GM19025 (cell line): ENCODE results near the gene ZBTB34.
A peak's percentile ranks its signal among the peaks of the same experiment; 100 is the strongest.
"Not testable (repeated sequence)": the region's sequence is repeated elsewhere in the genome, so short reads cannot be mapped to it uniquely, and the experiment has no call there.

ENCODE experiments used
- ATAC-seq: cut with Tn5 transposase; IDR thresholded peaks from one replicate; pipeline ENCODE4 v1.9.1; 2021; ENCODE audit warnings: mild to moderate bottlenecking, low read depth, moderate library complexity; ENCODE audit not compliant: unreplicated experiment

Gene ZBTB34

GRCh38 chr9:126860077-126860756 lies at the start of gene ZBTB34:
Gene ZBTB34 (plus strand): TSS chr9:126860639. CDS start chr9:126879400, 18,761 bp downstream.
- peak; percentile 73 for ATAC-seq

DNA sequence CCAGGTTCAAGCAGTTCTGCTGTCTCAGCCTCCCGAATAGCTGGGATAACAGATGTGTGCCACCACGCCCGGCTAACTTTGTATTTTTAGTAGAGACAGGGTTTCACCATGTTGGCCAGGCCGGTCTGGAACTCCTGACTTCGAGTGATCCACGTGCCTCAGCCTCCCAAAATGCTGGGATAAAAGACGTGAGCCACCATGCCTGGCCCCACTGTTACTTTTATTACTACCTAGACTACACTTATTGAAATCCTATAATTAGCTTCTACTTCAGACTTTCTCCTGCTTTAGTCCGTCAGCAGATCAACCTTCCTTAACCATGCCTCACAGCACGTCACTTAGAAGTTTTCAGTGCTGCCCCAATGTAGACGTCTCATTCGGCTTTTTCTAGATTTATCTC lies 47.4 kb upstream of the ZBTB34 start:
- ATAC-seq = no peak

DNA sequence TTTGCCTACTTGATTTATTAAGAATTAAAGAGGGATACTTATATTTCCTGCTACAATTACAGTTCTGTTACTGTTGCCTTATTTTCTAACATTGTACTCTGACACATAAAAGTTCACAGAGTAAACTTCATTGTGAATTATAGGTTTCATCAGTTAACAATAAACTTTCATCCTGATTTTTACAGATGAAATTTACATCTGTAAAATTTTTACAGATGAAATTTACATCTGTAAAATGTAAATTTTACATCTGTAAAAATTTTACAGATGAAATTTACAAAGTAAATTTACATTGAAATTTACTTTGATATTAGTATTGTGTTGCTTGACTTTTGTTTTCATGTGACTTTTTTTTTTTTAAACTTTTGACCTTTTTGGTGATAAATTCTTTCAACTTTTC lies 46.3 kb upstream of the ZBTB34 start:
- no peak for ATAC-seq

DNA sequence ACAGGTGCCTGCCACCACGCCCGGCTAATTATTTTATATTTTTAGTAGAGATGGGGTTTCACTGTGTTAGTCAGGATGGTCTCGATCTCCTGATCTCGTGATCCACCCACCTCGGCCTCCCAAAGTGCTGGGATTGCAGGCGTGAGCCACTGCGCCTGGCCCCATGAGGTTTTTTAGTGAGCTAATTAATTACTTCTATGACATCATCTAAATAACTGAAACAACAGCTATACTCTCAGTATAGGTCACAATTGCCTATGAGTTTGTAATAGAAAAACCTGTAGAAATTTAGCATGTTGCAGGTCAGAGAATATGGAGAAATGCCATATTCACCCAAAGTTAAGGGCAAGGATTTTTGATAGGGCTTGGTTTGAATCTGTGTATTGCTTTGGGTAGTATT lies 42.8 kb upstream of the ZBTB34 start:
- ATAC-seq = not testable (repeated sequence)

GRCh38 chr9:126818482-126818881 lies 42.0 kb upstream of the ZBTB34 start:
- ATAC-seq = no peak

DNA sequence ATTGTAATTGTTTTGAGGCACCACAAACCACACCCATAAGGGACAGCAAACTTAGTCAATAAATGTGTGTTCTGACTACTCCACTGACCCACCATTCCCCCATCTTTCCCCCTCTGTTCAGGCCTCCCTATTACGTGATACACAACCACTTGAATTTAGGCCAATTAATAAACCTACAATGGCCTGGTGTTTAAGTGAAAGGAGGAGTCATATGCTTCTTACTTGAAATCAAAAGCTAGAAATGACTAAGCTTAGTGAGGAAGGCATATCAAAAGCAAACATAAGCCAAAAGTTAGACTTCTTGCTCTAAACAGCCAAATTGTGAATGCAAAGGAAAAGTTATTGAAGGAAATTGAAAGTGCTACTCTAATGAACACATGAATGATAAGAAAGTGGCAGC lies 41.0 kb upstream of the ZBTB34 start:
- ATAC-seq = no peak

GRCh38 chr9:126822278-126822677 lies 38.2 kb upstream of the ZBTB34 start:
- no peak for ATAC-seq

GRCh38 chr9:126822873-126823272 lies 37.6 kb upstream of the ZBTB34 start:
- ATAC-seq = no peak

GRCh38 chr9:126824052-126824451 lies 36.4 kb upstream of the ZBTB34 start:
- ATAC-seq = not testable (repeated sequence)

GRCh38 chr9:126827227-126827626 lies 33.2 kb upstream of the ZBTB34 start:
- no peak for ATAC-seq

DNA sequence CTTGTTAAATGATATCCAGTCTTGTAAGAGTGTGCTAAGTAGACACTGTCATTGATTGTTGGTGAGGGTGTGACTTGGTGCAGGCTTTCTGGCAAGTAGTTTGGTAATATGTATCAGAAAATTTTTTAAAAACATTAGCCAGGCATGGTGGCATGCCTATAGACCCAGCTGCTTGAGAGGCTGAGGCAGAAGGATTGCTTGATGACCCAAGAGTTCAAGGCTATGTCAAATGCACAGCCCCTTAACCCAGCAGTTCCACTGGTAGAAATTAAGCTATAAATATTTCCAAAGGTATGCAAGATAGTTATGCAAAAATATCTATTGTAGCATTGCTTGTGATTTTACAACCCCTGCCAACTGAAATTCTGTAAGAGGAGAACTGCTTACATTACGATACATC lies 31.4 kb upstream of the ZBTB34 start:
- ATAC-seq = no peak

GRCh38 chr9:126830827-126831226 lies 29.6 kb upstream of the ZBTB34 start:
- no peak for ATAC-seq

GRCh38 chr9:126832440-126832839 lies 28.0 kb upstream of the ZBTB34 start:
- ATAC-seq = no peak

DNA sequence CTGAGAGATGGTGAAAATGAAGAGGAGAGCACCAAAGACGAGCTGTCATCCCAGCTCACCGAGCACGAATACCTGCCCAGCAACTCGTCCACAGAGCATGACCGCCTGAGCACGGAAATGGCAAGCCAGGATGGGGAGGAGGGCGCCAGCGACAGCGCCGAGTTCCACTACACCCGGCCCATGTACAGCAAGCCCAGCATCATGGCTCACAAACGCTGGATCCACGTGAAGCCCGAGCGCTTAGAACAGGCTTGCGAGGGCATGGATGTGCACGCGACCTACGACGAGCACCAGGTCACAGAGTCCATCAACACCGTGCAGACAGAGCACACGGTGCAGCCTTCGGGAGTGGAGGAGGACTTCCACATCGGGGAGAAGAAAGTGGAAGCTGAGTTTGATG lies 27.4 kb upstream of the ZBTB34 start:
- ATAC-seq = no peak

DNA sequence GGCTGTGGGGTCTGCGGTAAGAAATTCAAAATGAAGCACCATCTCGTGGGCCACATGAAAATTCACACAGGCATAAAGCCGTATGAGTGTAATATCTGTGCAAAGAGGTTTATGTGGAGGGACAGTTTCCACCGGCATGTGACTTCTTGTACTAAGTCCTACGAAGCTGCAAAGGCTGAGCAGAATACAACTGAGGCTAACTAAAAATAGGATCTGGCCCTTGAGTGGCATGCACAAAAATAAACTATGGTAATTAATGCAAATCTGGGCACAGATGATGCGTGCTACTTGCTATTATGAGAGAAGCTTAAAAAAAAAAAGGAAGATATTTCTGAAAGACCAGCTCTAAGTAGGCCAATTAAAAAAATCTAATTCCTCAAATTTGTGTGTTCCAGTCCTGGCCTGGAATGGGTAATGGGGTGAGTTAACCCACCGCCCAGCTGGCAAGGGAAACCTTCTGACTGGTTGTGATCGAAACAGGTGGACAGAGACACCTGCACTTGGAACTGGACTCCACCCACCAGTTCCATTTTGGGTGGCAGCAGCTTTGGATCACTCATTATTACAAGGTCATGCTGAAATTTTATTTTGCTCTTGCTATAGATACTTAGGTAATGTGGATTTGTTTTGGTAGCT lies 26.6 kb upstream of the ZBTB34 start:
- ATAC-seq = no peak

- ATAC-seq = no peak
Observed at GRCh38 chr9:126834672-126835071, 25.8 kb upstream of the ZBTB34 start.

- ATAC-seq = no peak
Observed at GRCh38 chr9:126836216-126836615, 24.2 kb upstream of the ZBTB34 start.

- no peak for ATAC-seq
Observed at GRCh38 chr9:126838055-126838811, 22.2 kb upstream of the ZBTB34 start.

DNA sequence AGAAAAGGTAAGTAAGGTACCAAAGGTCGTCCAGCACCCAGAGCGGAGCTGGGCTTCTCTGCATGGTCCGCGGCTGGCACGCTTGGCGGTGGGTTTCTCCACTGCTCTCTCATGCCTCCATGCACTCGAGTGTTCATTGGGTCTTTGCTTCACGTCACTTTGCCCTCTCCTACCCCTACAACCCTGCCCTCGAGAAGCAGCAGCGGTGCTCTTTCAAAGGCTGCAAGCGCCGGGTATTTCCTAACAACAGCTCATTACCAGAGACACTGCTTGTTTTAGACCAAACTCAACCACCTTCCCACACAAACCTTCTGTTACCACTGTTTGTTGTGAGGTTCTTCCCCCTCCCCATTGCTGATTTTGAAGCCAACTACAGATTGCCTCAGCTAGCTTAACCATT lies 21.5 kb upstream of the ZBTB34 start:
- ATAC-seq = peak; percentile 51

DNA sequence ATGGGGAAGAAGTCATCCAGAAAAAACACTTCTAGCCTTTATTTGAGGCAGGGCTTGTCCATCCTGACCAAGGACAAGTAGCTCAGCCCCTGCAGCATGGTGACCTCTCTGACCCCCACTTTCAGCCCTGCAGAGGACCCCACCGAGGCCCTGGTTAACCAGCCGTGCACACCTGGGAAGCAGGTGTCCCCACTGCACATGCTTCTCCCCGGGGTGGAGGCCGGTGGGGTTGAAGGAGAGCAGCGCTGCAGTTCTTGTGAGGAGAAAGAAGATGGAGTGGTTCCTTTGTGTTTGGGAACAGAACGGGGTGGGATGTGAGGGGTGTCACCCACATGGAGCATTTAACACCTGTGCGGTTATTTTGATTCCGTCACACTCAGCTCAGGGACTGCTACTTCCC lies 21.1 kb upstream of the ZBTB34 start:
- ATAC-seq = no peak

- ATAC-seq = no peak
Observed at GRCh38 chr9:126842220-126842842, 18.1 kb upstream of the ZBTB34 start.
